Measurements from ENCODE around the gene NFU1. TPM values are rescaled to one million over a fixed set of nuclear protein-coding genes. Genes with fewer than 3 reads are reported as not detected.
A peak's percentile ranks its signal among the peaks of the same experiment; 100 is the strongest.

The NFU1 gene
- total and polyA plus RNA-seq, 2 of the 13 experiments (the other 11 are each of a cell fraction or from before 2014, with no cell fraction given), result 39.1 to 84.0 TPM

DNA sequence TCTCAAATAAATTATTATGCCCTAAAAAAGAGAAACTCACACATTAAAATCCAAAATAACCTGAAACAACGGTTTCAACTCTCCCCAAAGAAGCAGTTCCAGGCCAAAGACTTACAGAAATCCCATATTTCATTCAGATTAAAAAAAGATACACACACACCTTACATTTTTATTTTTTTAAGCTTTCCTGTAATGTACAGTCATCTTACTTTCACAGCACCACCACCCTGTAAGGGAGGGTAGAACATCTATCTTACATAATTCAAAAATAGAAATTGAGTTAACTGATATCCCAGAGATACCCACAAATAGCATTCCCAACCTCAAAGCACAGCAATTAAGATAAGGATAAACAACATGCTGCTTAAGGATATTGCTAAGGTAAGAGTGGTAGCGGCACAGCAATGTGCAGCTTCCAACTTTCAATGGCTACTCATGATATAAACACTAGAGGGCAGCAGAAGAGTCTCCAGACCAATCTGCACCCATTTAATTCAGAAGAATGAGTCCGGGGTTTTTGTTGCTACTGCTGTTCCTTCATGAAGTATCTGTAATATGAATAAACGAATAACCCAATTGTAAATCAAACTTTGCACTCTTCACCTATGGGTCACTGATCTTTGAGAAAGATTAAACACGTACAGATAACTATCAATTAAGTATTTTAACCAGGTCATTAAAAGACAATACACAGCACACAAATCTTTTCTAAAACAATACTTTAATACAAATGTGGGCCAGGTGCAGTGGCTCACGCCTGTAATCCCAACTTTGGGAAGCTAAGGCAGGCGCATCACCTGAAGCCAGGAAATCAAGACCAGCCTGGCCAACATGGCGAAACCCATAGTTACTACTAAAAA is 61.5 kb downstream of the NFU1 start:
- intact Hi-C loops (cut with micrococcal nuclease; ENCODE audit: unreplicated experiment), result loop anchor here (10.0 kb wide), 1 partner anchor 339 kb away; no protein-coding TSS in a partner anchor
- TF ChIP-seq ZBTB33 (CRISPR knock-in tag; IDR thresholded peaks at IDR 0.05) (peak; percentile 55; the same call in 1 of the 2 replicates), GFI1 (CRISPR knock-in tag; IDR thresholded peaks at IDR 0.05; ENCODE audit: borderline replicate concordance) (no peak), REL (CRISPR knock-in tag; conservative IDR thresholded peaks at IDR 0.05) (no peak), ARNTL (CRISPR knock-in tag; IDR thresholded peaks at IDR 0.05) (no peak), ARID3A (IDR thresholded peaks at IDR 0.05; ENCODE audit: low read depth, low read length) (0 out of 2 replicates have a peak, but pooled peaks have one; percentile 53), HDAC1 (CRISPR knock-in tag; IDR thresholded peaks at IDR 0.05) (no peak), ZFP91 (CRISPR knock-in tag; IDR thresholded peaks at IDR 0.05; ENCODE audit: borderline replicate concordance) (no peak), ZNF441 (CRISPR knock-in tag; IDR thresholded peaks at IDR 0.05; ENCODE audit: borderline replicate concordance) (no peak), POLR2A (IDR thresholded peaks at IDR 0.05; ENCODE audit: insufficient read depth in 1 of 2, low read depth in 2 of 2, low read length in 2 of 2) (no peak), JDP2 (CRISPR knock-in tag; IDR thresholded peaks at IDR 0.05; ENCODE audit: borderline replicate concordance) (no peak), SMC3 (IDR thresholded peaks at IDR 0.05; ENCODE audit: low read length) (peak; percentile 17; the same call in 1 of the 2 replicates), DMAP1 (CRISPR knock-in tag; IDR thresholded peaks at IDR 0.05) (no peak)
- TF ChIP-seq, protein P1, sequence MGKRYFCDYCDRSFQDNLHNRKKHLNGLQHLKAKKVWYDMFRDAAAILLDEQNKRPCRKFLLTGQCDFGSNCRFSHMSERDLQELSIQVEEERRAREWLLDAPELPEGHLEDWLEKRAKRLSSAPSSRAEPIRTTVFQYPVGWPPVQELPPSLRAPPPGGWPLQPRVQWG (CRISPR knock-in tag; IDR thresholded peaks at IDR 0.05; ENCODE audit: borderline replicate concordance, low read depth), result no peak
- TF ChIP-seq, protein P2, sequence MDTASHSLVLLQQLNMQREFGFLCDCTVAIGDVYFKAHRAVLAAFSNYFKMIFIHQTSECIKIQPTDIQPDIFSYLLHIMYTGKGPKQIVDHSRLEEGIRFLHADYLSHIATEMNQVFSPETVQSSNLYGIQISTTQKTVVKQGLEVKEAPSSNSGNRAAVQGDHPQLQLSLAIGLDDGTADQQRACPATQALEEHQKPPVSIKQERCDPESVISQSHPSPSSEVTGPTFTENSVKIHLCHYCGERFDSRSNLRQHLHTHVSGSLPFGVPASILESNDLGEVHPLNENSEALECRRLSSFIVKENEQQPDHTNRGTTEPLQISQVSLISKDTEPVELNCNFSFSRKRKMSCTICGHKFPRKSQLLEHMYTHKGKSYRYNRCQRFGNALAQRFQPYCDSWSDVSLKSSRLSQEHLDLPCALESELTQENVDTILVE (CRISPR knock-in tag; IDR thresholded peaks at IDR 0.05), result no peak
- TF ChIP-seq, protein P3, sequence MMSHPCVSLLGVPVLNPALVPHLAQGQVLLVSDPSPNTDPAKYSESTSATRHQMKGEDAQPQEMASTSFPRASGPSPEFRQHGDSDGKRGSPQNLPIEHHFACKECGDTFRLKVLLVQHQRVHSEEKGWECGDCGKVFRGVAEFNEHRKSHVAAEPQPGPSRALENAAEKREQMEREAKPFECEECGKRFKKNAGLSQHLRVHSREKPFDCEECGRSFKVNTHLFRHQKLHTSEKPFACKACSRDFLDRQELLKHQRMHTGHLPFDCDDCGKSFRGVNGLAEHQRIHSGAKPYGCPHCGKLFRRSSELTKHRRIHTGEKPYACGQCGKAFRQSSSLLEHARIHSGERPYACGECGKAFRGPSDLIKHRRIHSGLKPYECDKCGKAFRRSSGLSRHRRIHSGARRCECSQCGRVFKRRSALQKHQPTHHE (CRISPR knock-in tag; IDR thresholded peaks at IDR 0.05; ENCODE audit: borderline replicate concordance), result no peak

More for the DNA sequence above, 61.5 kb downstream of the NFU1 start:
- H3K4me3 ChIP-seq (replicated peaks in 1 of 3; ENCODE audit: insufficient read depth in 1 of 3, low read depth in 2 of 3, low read length in 3 of 3), result no peak overlapping the region
- peaks cover 20 to 37% of the 10 kb centered on the region in 2 experiments for H3K36me3 ChIP-seq (replicated peaks in 1 of 2; ENCODE audit: control insufficient read depth in 1 of 2, insufficient read depth in 2 of 2, low read length in 2 of 2)
- ChIA-PET CTCF (ENCODE audit: low intra/inter-chr PET ratio, low total read pairs) (no interaction called here), POLR2A (interaction anchor here (0.7 kb wide), 1 partner anchor 453 kb away, joined by 3 read pairs; no protein-coding TSS in a partner anchor)
- no peak overlapping the region for H3K27ac ChIP-seq (ENCODE audit: extremely low read length, insufficient read depth, low read length)
- no peak overlapping the region for H3K4me2 ChIP-seq (ENCODE audit: low read depth, low read length)
- no peak for FAIRE-seq
- DNase-seq (ENCODE audit: low spot score), result no peak
- no peak overlapping the region for H2AFZ ChIP-seq (ENCODE audit: low read length)
- H3K4me1 ChIP-seq (ENCODE audit: insufficient read depth, low read length), result peaks cover 8% of the 10 kb centered on the region
- H3K9me3 ChIP-seq (ENCODE audit: low read length), result no peaks in the 10 kb centered on the region
- in situ Hi-C loops (cut with HindIII; ENCODE audit: extremely low pct_ligation_motif_present, low pct_unique_long_range_greater_than_20kb), result no loop called here
- WGBS (ENCODE audit: low lambda C conversion rate), result 85% methylated on average over 8 of the region's 8 CpGs
- H3K9ac ChIP-seq (ENCODE audit: insufficient read depth, low read depth, low read length), result no peak overlapping the region
- H3K79me2 ChIP-seq (ENCODE audit: insufficient read depth, low read length), result peaks cover 71% of the 10 kb centered on the region
- ATAC-seq, result peak; percentile 67
- H4K20me1 ChIP-seq (ENCODE audit: insufficient read depth, low read length), result peaks cover 63% of the 10 kb centered on the region
- BruUV-seq (replicated peaks), result no TSS peak
- H3K27me3 ChIP-seq (ENCODE audit: control insufficient read depth in 1 of 2, insufficient read depth in 2 of 2, low read length in 2 of 2), result no peaks in the 10 kb centered on the region

Measured in HepG2 (cell line).